ELF-1 (cell line): Measurements from ENCODE around the gene NALCN.
A peak's percentile ranks its signal among the peaks of the same experiment; 100 is the strongest.

ENCODE experiments used
- DNase-seq: peaks from one replicate; pipeline ENCODE4 v3.0.0-alpha.2; 2016; ENCODE audit warnings: low read depth, low spot score

The NALCN gene

GRCh38 chr13:101291206-101291605 is 125.1 kb downstream of the NALCN start:
- DNase-seq = no peak

GRCh38 chr13:101289764-101290163 is 126.5 kb downstream of the NALCN start:
- no peak for DNase-seq

- no peak for DNase-seq
These were observed 132.5 kb downstream of the NALCN start for GRCh38 chr13:101283782-101284181.

GRCh38 chr13:101272886-101273285 is 143.4 kb downstream of the NALCN start:
- no peak for DNase-seq

GRCh38 chr13:101271681-101272245 is 144.5 kb downstream of the NALCN start:
- no peak for DNase-seq

- no peak for DNase-seq
These were observed 148.7 kb downstream of the NALCN start for GRCh38 chr13:101267656-101268055.

- DNase-seq = no peak
These were observed 150.4 kb downstream of the NALCN start for GRCh38 chr13:101265934-101266333.

GRCh38 chr13:101264931-101265330 is 151.4 kb downstream of the NALCN start:
- no peak for DNase-seq

- no peak for DNase-seq
These were observed 154.0 kb downstream of the NALCN start for GRCh38 chr13:101262306-101262705.

GRCh38 chr13:101258509-101258908 is 157.8 kb downstream of the NALCN start:
- no peak for DNase-seq

GRCh38 chr13:101258071-101258470 is 158.2 kb downstream of the NALCN start:
- DNase-seq = peak; percentile 5

GRCh38 chr13:101248739-101249514 is 167.4 kb downstream of the NALCN start:
- DNase-seq = no peak

- no peak for DNase-seq
These were observed 173.6 kb downstream of the NALCN start for GRCh38 chr13:101242720-101243119.

GRCh38 chr13:101238555-101238954 is 177.8 kb downstream of the NALCN start:
- DNase-seq = no peak

GRCh38 chr13:101231751-101232428 is 184.4 kb downstream of the NALCN start:
- DNase-seq = no peak

- DNase-seq = no peak
These were observed 185.9 kb downstream of the NALCN start for GRCh38 chr13:101230271-101230890.

- no peak for DNase-seq
These were observed 196.6 kb downstream of the NALCN start for GRCh38 chr13:101219609-101220265.

- DNase-seq = no peak
These were observed 197.8 kb downstream of the NALCN start for GRCh38 chr13:101218484-101218883.

GRCh38 chr13:101217086-101217485 is 199.2 kb downstream of the NALCN start:
- no peak for DNase-seq

GRCh38 chr13:101211261-101211660 is 205.0 kb downstream of the NALCN start:
- DNase-seq = no peak

GRCh38 chr13:101210774-101211173 is 205.5 kb downstream of the NALCN start:
- no peak for DNase-seq
